ENCODE measurements around the gene PIK3R1. TPM values are rescaled to one million over a fixed set of nuclear protein-coding genes. Genes with fewer than 3 reads are reported as not detected.

Gene PIK3R1
- total and polyA plus RNA-seq, 4 donors, result 6.8 to 222 (median 74.9) TPM

DNA sequence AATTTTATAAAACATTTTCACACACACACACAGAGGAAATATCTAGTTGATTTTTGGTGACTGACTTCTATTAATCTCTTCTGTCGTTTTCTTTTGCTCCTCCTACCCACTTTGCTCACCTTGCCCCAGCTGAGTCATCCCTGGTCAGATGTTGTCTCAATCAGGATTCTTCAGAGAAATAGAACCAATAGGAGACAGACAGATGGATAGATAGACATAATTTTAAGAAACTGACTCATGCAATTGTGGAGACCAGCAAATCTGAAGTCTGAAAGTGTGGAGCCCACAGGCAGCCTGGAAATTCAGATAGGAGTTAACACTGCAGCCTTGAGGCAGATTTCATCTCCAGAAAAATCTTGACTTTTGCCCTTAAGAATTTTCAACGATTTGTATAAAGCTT, 37.0 kb upstream of the PIK3R1 start:
- ATAC-seq (ENCODE audit: insufficient read depth, low FRiP score), result no peak
- 70 to 85% methylated on average over 2 of the region's 2 CpGs for WGBS, 2 donors
- no peak for DNase-seq
- Histone ChIP-seq H3K4me3 (no peak overlapping the region), H3K27me3 (ENCODE audit: control insufficient read depth in 3 of 3, insufficient read depth in 3 of 3, low read length in 2 of 3) (no peaks in the 10 kb centered on the region), H3K4me1 (ENCODE audit: control insufficient read depth in 5 of 5, insufficient read depth in 5 of 5, low read length in 5 of 5) (peaks cover 0 to 4% (median 0%) of the 10 kb centered on the region in 5 donors), H3K36me3 (ENCODE audit: control insufficient read depth in 4 of 4, insufficient read depth in 4 of 4, low read length in 4 of 4) (no peaks in the 10 kb centered on the region), H3K27ac (ENCODE audit: low read depth in 1 of 2, low read length in 1 of 2) (no peak overlapping the region), H3K9ac (ENCODE audit: insufficient read depth in 1 of 2, low read length in 2 of 2) (no peak overlapping the region), H3K9me3 (ENCODE audit: control insufficient read depth in 4 of 4, insufficient read depth in 3 of 4, low read length in 3 of 4) (peaks cover 0 to 2% (median 0%) of the 10 kb centered on the region in 4 donors)
- no peak for TF ChIP-seq CTCF (IDR thresholded peaks at IDR 0.05; ENCODE audit: control extremely low read depth, extremely low read depth)

- Histone ChIP-seq H3K27ac (ENCODE audit: low read depth in 1 of 2, low read length in 1 of 2) (no peak overlapping the region), H3K4me1 (ENCODE audit: control insufficient read depth in 5 of 5, insufficient read depth in 5 of 5, low read length in 5 of 5) (peaks cover 0 to 4% (median 0%) of the 10 kb centered on the region in 5 donors), H3K36me3 (ENCODE audit: control insufficient read depth in 4 of 4, insufficient read depth in 4 of 4, low read length in 4 of 4) (no peaks in the 10 kb centered on the region), H3K27me3 (ENCODE audit: control insufficient read depth in 3 of 3, insufficient read depth in 3 of 3, low read length in 2 of 3) (no peaks in the 10 kb centered on the region), H3K9me3 (ENCODE audit: control insufficient read depth in 4 of 4, insufficient read depth in 3 of 4, low read length in 3 of 4) (peaks cover 0 to 2% (median 0%) of the 10 kb centered on the region in 4 donors), H3K9ac (ENCODE audit: insufficient read depth in 1 of 2, low read length in 2 of 2) (no peak overlapping the region), H3K4me3 (no peak overlapping the region)
- DNase-seq (no peak), ATAC-seq (ENCODE audit: insufficient read depth, low FRiP score) (no peak)
- no peak for TF ChIP-seq CTCF (IDR thresholded peaks at IDR 0.05; ENCODE audit: control extremely low read depth, extremely low read depth)
These were observed 35.2 kb upstream of the PIK3R1 start for GRCh38 chr5:68180121-68181038.

- Histone ChIP-seq H3K27ac (ENCODE audit: low read depth in 1 of 2, low read length in 1 of 2) (no peak overlapping the region), H3K4me1 (ENCODE audit: control insufficient read depth in 5 of 5, insufficient read depth in 5 of 5, low read length in 5 of 5) (peaks cover 0 to 4% (median 0%) of the 10 kb centered on the region in 5 donors), H3K4me3 (no peak overlapping the region), H3K9ac (ENCODE audit: insufficient read depth in 1 of 2, low read length in 2 of 2) (no peak overlapping the region), H3K27me3 (ENCODE audit: control insufficient read depth in 3 of 3, insufficient read depth in 3 of 3, low read length in 2 of 3) (no peaks in the 10 kb centered on the region), H3K36me3 (ENCODE audit: control insufficient read depth in 4 of 4, insufficient read depth in 4 of 4, low read length in 4 of 4) (no peaks in the 10 kb centered on the region), H3K9me3 (ENCODE audit: control insufficient read depth in 4 of 4, insufficient read depth in 3 of 4, low read length in 3 of 4) (peaks cover 0 to 2% (median 0%) of the 10 kb centered on the region in 4 donors)
- ATAC-seq (ENCODE audit: insufficient read depth, low FRiP score), result no peak
- WGBS, 2 donors, result 96 to 98% methylated on average over 3 of the region's 3 CpGs
- DNase-seq, result no peak
- no peak for TF ChIP-seq CTCF (IDR thresholded peaks at IDR 0.05; ENCODE audit: control extremely low read depth, extremely low read depth)
These were observed 34.4 kb upstream of the PIK3R1 start for GRCh38 chr5:68181039-68181599.

Measured in lung (tissue), 12 donors.